GM18502 (cell line): Measurements from ENCODE around the gene TMEM150A.
"Not testable (repeated sequence)": the region's sequence is repeated elsewhere in the genome, so short reads cannot be mapped to it uniquely, and the experiment has no call there.

Experiments used
- ATAC-seq: cut with Tn5 transposase; IDR thresholded peaks from one replicate; pipeline ENCODE4 v1.9.1; 2021; ENCODE audit warnings: mild to moderate bottlenecking; ENCODE audit not compliant: unreplicated experiment, poor library complexity

Gene TMEM150A

DNA sequence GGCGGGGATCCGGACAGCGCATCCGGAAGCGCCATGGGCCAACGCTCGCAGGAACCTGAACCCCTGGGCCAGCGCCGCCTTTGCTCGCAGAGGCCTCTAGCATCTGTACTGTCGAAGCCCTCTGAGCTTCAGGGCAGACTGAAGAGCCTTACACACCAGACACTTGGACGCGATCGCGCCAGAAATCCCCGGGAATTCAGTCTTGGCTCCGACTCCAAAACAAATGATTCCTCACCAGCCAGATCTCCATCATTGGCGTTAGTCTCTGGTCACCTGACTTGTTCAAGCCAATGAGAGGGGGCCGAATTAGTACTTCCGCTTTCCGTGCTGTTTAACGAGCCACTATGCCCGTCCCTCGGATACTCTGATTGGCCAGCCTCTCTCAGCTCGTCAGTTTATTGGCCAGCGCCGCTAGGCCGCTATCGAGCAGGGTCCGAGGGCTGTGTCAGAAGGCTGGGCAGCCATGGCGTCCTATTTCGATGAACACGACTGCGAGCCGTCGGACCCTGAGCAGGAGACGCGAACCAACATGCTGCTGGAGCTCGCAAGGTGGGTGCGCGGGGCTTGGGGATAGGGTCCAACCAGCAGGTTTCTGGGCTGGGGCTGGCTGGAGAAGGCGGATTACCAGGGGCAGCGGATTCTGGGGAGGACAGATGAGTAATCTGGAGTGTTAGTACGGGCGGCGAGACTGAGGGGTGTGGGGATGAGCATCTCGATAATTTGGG is 7.0 kb downstream of the TMEM150A start, which contains the start of gene RNF181:
TSS of gene RNF181 (plus strand) at position 445 of the 725 bp plus-strand sequence. CDS start at position 464, 19 bp downstream.
- ATAC-seq, result peak; percentile 98

DNA sequence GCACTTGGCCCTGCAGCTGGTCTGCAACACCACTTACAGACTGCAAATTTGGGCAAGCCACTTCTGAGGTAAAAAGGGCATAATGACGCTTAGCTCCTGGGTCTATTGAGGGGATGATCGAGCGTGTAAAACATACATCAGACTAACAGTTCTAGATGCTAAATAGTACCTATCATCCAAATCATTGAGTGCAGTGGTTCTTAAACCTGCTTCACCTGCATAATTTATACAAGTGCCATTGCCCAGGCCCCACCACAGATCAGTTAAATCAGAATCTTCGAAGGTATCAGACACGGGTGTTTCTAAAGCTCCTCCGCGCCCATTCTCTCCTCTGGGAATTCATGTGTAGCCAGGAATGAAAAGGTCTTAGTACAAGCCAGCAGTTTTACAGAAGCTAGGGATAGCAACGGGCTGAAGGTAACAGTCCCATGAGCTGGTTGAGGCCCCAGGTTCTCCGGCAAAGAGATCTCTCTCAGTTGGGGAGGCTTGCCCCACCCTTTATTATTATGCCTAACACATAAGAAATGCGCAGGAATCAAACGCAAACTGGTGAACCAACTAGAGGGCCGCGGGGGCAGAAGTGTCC is 7.7 kb downstream of the TMEM150A start:
- no peak for ATAC-seq

DNA sequence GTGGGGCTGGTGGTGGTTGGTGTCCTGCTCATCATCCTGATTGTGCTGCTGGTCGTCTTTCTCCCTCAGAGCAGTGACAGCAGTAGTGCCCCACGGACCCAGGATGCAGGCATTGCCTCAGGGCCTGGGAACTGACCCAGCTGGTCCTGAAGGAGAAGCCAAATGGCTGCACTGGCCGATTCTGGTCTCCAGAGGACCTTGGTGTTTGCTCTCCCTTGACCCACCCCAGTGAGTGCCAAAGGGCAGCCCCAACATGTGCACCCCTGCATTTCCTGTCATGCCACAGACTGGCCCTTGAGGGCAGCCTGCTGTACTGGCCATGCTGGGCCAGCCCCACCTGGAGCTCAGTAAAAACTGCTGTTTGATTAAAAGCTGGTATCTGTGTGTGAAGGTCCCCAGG is 9.5 kb downstream of the TMEM150A start:
- ATAC-seq, result no peak

DNA sequence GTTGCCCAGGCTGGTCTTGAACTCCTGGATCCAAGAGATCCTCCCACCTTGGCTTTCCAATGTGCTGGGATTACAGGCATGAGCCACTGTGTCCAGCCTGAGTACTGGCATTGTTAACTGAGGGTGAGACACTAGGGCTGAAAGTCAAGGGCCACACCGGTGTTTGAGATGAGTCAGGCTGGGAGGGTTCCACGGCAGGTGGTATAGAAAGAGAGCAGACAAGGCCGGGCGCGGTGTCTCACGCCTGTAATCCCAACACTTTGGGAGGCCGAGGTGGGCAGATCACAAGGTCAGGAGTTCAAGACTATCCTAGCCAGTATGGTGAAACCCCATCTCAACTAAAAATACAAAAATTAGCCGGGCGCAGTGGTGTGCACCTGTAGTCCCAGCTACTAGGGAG is 10.2 kb downstream of the TMEM150A start:
- not testable (repeated sequence) for ATAC-seq

DNA sequence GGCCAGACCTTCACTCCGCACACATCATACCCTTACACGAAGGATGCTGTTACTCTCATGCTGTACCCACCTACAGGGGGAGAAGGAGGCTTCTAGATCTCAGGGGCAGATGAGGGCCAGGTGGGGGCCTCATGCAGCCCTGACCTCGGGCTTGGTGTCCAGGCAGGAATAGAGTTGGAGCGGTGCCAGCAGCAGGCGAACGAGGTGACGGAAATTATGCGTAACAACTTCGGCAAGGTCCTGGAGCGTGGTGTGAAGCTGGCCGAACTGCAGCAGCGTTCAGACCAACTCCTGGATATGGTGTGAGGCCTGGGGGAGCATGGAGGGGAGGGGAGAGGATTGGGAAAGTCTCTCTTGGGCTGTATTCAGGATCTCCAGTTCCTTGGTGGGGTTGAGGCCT is 10.9 kb downstream of the TMEM150A start:
- no peak for ATAC-seq

DNA sequence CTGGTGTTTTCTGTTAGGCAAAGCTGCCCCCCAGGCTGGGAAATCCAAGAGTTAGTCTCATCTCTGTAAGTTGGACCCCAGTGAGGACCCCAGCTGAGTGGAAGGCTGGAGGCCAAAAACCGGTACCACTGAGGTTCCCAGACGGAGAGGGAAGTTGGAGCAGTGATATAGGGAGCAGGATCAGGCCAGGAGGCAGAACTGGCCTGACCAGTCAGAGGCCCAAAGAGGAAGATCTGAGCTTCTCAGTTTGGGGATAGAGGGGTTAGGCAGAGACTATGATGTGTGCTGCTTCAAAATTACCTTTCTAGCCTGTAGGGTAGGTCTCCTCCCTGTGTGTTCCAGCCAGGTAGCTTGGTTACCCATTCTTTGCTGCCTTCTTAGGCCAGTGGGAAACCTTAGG is 11.5 kb downstream of the TMEM150A start:
- ATAC-seq, result no peak

DNA sequence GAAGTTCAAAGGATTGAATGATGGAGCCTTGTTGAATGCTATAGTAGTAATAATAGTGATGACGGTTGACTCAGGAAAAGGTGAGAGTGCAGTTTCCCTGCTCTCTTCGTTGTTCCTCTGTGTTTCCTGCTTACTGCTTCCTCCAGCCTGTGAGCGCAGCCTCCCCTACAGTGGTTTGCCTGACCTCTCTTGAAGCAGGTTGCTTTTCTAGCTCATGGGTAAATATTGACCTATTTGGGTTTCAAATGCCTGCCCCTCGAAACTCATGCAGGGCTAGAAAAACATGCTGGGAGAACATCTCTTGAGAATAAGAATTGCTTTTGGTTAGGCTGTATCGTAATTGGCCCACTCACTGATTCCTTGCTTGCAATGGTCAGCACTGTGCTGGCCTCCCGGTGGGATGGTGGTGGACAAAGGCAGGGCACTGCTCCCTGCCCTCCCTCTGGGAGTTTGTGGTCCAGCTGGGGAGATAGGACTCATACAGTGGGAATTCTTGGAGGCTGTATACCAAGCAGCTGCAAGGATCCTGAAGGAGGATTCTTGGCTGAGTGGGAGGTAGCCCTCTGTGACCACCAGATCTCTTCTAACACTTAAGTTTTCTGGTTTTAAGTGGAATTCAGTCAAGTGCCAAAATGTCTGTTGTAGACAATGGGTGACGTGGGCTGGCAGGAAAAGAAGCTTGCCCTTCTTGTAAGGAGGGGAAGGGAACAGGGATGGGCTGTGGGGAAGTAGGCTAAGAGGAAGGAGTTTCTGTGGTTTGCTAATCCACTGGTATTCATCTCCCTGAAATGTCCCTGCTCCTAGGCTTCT is 12.3 kb downstream of the TMEM150A start:
- no peak for ATAC-seq

DNA sequence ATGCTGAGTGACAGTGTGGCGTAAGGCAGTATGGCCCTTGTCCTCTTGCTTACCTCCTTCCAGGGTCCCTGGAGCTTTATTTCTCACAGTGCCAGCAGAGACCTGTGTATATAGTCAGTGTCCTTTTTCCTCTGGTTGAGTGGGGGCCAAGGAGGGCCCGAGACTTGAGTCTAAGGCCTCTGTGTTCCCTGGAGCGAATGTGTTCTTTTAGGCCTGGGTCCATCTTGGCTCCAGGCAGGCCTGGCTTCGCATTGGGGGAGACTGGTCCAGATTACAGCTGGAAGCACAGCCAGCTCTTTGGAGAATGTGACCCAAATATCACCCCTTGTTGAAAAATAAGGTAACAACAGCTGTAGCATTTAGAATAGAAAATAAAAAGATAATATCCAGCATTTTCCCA is 13.3 kb downstream of the TMEM150A start:
- no peak for ATAC-seq

DNA sequence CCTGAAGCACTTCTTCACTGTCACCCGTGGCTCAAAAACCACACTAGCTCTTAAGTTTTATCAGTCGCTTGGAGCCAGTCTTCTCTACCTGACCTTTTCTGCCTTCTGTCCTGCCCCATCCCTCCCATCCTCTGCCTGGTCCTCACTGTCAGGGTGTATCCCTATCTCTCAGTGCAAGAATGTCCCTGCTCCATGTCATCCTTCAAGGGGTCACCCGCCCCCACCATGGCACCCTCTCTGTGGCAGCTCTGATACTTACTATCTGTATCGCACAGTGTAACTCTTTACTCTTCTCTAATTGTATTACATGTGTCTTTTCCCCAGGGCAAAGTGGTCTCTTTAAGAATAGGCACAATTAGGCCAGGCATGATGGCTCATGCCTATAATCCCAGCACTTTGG is 13.9 kb downstream of the TMEM150A start:
- ATAC-seq, result no peak

DNA sequence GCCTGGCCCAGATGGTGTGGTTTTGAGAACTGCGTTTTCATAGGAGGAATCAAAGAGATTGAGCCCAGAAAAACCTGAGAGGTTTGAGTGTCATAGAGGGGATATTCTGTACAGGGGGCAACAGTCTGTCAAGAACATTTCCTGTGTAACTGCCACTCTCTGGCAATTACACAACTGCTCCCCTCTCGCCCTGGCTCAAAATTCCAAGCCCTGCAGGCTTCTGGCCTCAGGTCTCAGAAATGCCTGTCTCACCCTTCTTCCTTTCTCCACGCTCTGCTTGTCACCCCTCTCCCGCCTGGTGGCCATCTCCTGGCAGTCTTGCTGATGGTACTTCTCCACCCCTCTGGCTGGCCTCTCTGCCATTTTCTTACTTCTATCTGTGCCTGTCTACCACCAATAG is 14.3 kb downstream of the TMEM150A start:
- ATAC-seq, result no peak

DNA sequence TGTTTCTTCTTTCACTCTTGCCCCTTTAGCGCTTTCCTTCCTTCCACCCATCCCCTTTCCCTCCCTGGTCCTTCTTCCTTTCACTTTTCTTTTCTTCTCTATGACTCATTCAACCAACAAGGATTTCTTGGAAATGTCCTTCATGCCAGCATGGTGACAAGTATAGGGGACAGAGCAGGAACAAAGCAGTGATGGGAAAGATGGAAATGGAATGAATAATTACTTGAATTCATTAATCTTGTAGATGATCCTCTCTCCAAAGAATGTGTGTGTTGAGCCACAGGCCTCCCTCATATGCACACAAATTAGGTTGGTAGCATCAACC is 16.8 kb downstream of the TMEM150A start:
- no peak for ATAC-seq

DNA sequence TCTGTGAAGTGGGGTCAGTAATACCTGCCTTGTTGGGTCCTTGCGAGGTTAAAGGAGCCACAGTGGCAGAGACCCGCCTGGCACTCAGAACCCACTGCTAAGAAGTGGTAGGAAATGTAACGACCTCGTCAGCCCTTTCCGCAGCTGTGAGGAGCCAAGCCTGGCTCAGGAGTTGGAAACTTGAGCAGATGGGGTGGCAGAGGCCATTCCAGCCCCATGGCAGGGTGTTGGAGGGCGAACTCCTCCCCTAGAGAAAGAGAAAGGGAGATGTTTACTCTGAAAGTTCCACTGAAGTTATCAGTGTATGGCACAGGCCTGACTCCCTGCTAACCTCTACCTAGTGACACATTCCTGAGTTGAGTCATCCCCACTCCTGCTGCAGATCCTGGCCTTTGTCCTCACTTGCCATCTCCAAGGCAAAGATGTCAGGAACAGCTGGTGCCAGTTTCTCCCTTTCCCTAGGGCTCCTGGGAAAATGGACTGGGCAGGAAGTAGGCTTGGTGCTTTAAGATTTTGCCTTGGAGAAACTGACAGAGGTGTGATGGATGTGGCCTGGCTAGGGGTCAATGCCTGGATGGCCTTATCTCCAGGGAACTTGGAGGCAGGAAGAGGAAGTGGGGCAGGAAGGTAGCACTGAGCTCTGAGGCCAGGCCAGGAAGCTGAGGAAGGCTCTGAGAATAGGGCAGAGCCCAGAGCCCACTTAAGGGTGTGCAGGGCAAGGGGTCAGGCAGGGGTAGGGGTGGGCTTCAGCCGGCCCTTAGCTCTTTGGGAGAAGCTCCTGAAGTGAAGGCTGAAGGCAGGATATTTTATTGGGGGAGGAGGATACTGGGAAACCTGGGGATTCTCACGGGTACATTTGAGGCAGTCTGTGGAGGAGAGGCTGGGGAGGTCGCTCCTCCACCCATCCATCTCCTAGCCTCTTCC is 17.4 kb downstream of the TMEM150A start:
- peak; percentile 49 for ATAC-seq

DNA sequence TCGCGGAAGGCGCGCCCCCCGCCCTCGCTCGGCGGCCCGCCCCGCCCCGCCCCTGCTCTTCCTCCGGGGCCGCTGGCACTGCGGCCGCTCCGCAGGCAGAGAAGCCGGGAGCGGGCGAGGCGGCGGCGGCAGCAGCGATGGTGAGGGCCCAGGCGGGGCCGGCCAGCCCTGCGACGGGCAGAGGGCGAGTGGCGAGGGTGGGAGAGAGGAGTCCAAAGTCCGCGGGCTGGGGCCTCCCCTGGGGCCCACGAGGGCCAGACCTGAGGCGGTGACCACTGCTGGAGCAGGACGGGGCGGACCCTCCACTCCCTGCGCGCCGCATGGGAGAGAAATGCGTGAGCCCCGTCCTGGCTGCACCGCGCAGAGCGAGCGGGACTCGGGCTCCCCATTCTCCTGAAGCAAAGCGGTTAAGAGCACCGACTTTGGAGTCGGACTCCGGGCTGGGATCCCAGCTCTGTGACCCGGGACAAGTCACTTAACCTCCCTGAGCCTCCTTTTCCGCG is 18.1 kb downstream of the TMEM150A start, which contains the start of gene VAMP5:
TSS of gene VAMP5 (plus strand) at position 78 of the 503 bp plus-strand sequence. CDS start at position 138, 60 bp downstream.
- peak; percentile 27 for ATAC-seq

DNA sequence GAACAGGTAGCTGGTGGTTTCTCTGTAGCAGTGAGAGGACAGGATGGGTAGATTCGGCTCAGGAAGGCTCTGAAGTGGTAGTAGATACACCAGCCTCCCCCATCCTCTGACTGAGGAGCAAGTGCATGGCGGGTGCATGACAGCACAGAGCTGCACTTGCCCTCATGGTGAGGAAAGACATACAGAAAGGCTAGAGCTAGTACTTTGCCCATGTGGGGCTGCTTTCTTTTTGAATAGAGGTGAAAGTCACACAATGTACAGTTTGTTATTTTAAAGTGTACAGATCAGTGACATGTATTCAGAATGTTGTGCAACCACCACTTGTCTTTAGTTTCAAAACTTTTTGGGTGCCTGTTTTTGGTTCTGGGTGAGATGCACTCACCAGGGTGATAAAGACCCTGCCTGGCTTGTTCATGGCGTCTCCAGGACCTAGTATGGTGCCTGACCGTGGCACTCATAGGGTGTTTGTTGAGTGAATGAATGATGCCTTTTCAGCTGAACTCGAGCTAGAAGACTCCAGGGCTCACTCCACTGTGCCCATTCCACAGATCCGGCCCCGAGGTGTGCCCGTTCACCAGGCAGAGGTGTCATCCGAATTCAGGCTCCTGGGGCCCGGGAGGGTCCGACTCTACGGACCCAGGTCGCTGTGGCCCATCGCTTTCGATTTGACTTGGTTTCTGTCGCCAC is 18.7 kb downstream of the TMEM150A start:
- ATAC-seq, result peak; percentile 53

DNA sequence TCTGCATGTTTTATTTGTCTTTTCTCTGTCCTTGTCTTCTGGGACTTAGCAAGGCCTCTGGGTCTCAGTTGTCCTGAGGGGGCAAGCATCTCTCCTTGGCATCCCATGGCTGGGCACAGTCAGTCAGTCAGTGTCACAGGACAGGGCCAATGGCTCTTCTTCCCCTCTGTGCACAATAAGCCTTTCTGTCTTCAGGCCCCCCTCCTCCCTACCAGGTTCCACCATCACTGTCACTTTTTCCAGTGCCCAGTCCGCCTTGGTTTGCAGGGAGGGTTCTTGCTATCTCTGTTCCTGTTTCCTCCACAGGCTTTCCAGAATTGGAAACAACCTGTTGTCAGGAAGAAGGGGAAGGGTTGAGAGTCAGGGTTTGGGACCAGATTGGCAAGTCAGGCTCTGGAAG is 20.0 kb downstream of the TMEM150A start:
- no peak for ATAC-seq

DNA sequence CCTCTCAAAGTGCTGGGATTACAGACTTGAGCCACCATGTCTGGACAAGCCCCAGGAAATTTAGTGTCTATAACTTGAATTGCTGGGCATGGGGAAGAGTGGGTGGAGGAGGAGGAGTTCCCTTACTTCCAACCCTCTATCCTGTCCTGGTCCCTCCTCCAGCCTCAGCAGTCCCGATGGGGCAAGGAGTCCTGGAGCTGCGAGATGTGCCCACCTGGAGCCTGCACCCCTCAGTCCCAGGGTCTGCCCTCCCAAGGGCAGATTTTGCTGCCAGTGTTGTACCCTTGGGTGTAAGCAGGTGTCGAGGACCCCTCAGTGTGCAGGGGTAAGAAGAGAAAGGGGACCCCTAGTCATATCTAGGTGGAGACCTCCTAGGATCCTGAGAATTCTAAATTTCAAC is 22.3 kb downstream of the TMEM150A start:
- no peak for ATAC-seq

DNA sequence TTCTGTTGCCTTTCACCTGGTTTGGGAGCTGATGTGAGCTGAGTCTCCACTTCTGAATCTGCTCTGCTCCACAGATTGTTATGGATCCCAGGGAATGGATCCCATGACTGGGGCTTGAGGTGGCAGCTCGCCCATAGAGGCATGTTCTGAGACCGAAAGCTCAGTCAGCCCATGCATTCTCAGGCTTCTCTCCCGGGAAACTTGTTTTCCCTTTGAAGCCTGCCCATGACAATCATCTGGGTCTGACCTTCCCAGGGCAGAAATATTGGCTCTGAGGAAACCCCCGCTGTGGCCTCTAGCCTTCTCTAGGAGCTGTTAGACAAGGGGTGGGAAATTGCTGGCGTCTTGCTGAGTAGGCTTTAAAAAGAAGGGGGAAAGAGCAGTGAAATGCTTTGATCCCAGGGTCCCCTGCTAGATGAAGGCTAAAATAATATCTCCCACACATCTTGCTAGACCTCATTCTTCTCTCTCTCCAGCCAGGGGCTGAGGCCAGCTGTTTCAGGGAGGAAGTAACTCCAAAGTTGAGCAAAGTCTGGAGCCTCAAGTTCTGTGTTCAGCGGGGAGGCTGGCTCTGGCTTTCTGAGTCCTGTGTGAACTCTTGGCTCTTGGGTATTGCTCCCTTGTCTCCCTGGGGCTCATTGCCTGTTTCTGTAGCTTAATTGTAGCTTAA is 23.1 kb downstream of the TMEM150A start:
- no peak for ATAC-seq

DNA sequence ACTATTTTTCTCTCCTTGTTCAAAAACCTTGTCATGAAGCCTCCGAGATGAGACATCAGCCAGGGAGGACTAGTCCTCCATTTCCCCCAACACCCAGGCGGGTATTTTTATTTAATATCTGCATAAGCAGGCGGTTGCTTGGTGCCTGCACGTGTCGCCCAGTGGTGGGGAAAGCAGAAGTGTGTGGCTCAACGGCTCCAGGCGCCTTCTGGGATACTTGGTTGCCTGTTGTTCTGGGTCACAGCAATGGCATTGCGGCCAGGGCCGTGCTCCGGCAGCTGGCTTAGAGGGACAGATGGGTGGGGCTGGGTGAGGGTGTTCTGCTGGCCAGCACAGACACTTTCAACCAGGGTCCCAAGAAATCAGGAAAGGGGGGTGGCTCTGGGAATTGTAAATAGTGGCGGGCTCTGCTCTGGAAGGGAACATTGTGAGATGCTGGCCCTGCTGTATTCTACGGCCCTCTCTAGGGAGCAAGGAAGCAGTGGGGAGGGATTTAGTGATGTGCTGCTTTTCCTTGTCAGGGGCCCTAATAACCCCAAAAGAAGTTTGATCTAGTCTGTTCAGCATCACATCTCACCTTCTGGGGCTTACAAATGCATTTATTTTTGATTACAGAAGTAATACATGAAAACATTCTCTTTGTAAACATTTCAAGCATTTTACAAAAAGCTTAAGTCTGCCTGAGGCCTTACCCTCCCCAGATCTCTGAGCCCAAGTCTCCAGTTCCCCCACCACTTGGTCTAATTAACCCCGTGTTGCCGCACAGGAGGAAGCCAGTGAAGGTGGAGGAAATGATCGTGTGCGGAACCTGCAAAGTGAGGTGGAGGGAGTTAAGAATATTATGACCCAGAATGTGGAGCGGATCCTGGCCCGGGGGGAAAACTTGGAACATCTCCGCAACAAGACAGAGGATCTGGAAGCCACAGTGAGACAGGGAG is 24.0 kb downstream of the TMEM150A start:
- ATAC-seq, result peak; percentile 61
